Measurements from ENCODE around the gene WDR91.

WDR91 gene

DNA sequence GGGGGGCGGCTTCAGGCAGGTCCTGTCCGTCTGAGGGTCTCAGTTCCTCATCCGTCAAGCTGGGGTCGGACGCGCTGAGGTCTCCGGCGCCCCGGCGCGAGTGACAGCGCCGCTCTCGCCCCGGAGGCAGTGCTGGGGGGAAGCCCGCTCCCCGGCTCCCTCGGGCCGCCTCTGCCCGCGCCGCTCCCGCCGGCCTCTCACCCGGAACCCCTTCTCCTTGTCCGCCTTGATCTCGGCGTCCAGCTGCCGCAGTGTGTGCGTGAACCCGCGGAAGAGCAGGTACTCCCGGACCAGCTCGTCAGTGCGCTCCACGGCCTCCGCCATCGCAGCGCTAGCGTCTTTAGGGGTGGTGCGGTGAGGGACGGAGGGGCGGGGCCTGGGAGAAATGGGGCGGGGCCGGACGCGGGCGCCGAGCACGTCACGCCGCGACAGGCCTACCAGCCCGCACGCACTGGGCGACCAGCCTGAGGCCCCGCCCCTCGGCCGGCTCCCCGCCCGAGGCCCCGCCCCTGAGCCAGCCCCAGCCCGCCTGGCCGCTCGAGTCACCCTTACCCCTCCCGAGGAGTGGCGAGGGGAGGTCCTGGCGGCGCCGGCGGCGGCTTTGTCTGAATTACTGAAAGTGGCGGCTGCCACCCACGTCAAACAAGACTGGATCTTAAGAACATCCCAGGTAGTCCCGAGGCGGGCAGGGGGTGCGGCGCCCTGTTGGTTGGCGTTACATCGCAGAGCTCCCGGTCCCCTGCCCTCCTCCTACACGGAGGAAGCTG, at the start of gene WDR91:
TSS of gene WDR91 (minus strand) at position 348 of the 767 bp plus-strand sequence. CDS start at position 324, 24 bp downstream.
- peak; percentile 88 for DNase-seq (ENCODE audit: low spot score)
- peak within 1 kb of the TSS; percentile 98 for H3K27ac Mint-ChIP-seq
- H3K4me3 Mint-ChIP-seq = peak within 1 kb of the TSS; percentile 96
- H3K27me3 Mint-ChIP-seq (ENCODE audit: low read depth) = no peaks in the 10 kb centered on the region
- peaks cover 6% of the 10 kb centered on the region for H3K36me3 Mint-ChIP-seq (ENCODE audit: low read depth)
- peaks cover 28% of the 10 kb centered on the region for H3K4me1 Mint-ChIP-seq (ENCODE audit: low read depth)
- no peaks in the 10 kb centered on the region for H3K9me3 Mint-ChIP-seq

DNA sequence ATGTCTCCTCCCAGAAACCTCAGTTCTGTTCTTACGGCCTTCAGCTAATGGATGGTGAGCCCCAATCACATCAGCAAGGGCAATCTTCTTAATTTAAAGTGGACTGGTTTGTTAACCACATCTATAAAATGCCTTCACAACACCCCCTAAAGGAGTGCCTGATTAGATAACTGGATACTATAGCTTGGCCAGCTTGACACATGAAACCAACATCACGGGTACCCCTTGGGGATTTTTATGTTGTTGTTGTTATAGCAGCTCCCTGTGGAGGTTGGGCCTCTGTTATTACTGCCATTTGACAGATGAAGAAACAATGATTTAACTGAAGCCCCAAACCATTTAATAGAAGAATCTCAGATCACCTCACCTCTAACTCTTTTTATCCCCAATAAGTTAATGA, 49.1 kb upstream of the WDR91 start:
- H3K27ac Mint-ChIP-seq = no peak overlapping the region
- H3K36me3 Mint-ChIP-seq (ENCODE audit: low read depth) = no peaks in the 10 kb centered on the region
- DNase-seq (ENCODE audit: low spot score) = no peak
- H3K9me3 Mint-ChIP-seq = peaks cover 13% of the 10 kb centered on the region
- no peaks in the 10 kb centered on the region for H3K4me1 Mint-ChIP-seq (ENCODE audit: low read depth)
- H3K4me3 Mint-ChIP-seq = no peak overlapping the region
- H3K27me3 Mint-ChIP-seq (ENCODE audit: low read depth) = peaks cover under 1% of the 10 kb centered on the region

DNA sequence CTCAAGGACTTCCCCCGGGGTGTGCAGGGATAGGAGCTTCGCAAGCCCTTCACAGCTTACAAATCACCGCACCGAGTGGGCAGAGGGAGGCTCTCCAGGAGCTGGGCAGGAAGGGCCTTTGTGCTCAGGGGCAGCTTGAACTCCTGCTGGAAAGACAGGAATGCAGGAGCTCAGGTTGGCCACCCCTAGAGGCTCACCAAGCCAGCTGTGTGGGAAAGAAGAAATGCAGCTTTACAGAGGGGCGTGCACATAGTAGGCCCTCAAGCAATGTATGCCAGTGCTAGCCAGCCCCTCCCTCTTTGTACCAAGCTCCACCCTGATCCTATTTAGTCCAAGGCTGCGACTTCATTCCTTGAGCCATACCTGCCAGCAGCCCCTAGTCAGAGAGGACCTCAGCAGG, 48.4 kb upstream of the WDR91 start:
- no peaks in the 10 kb centered on the region for H3K36me3 Mint-ChIP-seq (ENCODE audit: low read depth)
- no peak overlapping the region for H3K27ac Mint-ChIP-seq
- H3K4me1 Mint-ChIP-seq (ENCODE audit: low read depth) = no peaks in the 10 kb centered on the region
- no peaks in the 10 kb centered on the region for H3K27me3 Mint-ChIP-seq (ENCODE audit: low read depth)
- no peak overlapping the region for H3K4me3 Mint-ChIP-seq
- no peak for DNase-seq (ENCODE audit: low spot score)
- peaks cover 10% of the 10 kb centered on the region for H3K9me3 Mint-ChIP-seq

DNA sequence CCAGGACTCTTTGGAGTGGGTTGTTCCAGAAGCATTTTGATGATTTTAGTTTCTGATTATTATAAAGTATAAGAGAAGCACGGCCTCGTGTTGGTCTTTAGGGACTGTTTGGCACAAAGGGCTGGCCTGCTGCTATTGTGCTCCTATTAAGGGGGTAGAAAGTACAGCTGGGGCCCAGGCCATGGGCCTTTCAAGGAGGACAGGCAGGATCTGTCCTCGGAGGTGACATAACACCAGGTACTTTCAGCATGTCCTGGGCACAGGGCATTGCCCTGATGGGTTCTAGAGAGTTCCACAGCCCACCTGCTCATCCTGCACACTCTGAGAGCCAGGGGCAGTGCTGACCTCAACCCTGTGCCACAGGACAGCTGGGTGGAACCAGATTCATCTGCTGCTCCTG, 47.3 kb upstream of the WDR91 start:
- no peaks in the 10 kb centered on the region for H3K27me3 Mint-ChIP-seq (ENCODE audit: low read depth)
- DNase-seq (ENCODE audit: low spot score) = no peak
- no peaks in the 10 kb centered on the region for H3K36me3 Mint-ChIP-seq (ENCODE audit: low read depth)
- no peaks in the 10 kb centered on the region for H3K4me1 Mint-ChIP-seq (ENCODE audit: low read depth)
- no peak overlapping the region for H3K27ac Mint-ChIP-seq
- H3K4me3 Mint-ChIP-seq = no peak overlapping the region
- H3K9me3 Mint-ChIP-seq = peaks cover 4% of the 10 kb centered on the region

DNA sequence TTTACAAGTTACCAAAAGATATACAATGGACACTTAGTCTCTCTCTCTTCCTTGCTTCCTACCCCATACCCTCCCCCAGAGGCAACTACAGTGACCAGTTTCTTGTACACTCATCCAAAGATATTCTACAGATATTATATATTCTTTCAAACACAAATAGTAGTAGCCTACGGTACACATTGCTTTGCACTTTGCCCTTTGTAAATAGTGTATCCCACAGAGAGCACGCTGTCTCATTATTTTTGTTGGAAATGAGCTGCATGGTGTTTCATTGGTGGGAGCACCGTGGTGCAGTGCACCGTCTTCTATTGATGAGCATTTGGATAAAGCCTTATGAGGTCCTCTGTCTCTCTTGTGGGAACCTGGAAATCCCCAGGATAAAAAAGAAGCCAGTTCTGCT, 46.5 kb upstream of the WDR91 start:
- Mint-ChIP-seq H3K27ac (no peak overlapping the region), H3K36me3 (ENCODE audit: low read depth) (no peaks in the 10 kb centered on the region), H3K27me3 (ENCODE audit: low read depth) (no peaks in the 10 kb centered on the region), H3K9me3 (peaks cover 4% of the 10 kb centered on the region), H3K4me1 (ENCODE audit: low read depth) (no peaks in the 10 kb centered on the region), H3K4me3 (no peak overlapping the region)
- no peak for DNase-seq (ENCODE audit: low spot score)

DNA sequence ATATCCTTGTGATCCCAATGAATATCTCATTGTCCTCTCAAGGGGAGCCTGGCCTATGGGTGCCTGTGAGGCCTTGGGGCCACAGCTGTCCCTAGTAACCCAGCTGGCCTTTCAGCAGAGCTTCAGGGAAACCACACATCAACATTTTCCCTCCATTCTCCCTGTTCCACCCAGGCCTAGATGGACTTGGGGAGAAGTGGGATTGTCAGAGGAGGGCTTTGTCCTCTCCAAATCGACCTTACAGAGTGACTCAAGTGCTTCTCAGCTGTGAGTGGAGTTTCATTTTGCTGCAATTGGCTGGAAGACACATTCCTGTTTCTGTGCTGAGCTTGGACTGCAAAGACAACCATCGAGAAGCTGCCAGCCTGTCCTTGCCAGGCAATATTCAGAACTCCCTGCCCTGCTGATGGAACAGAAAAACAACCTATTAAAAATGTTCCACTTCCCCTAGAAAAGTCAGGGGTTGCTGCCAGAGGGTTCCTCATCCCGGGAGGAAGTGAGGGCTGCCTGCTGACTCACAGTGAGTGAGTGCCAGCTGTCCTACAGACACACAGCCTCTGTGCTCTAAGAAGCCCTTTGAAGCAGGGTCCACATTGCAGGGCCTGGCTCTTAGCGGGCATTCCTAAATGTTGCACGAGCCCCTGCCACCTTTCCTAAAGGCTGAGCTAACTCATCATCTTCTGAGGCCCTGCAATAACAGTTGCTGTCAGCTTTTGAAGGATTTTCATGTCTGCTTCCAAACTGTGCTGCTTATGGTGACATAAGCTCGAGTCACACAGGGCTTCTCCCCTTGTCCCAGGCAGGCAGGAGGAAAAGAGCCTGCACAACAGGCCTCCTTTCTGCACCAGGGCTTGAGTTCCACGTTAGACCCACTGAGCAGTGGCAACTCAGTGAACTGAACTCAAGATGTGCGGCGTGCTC, 42.8 kb upstream of the WDR91 start:
- Mint-ChIP-seq H3K27ac (no peak overlapping the region), H3K36me3 (ENCODE audit: low read depth) (no peaks in the 10 kb centered on the region), H3K4me3 (no peak overlapping the region), H3K27me3 (ENCODE audit: low read depth) (no peaks in the 10 kb centered on the region), H3K9me3 (no peaks in the 10 kb centered on the region), H3K4me1 (ENCODE audit: low read depth) (peaks cover 2% of the 10 kb centered on the region)
- no peak for DNase-seq (ENCODE audit: low spot score)

DNA sequence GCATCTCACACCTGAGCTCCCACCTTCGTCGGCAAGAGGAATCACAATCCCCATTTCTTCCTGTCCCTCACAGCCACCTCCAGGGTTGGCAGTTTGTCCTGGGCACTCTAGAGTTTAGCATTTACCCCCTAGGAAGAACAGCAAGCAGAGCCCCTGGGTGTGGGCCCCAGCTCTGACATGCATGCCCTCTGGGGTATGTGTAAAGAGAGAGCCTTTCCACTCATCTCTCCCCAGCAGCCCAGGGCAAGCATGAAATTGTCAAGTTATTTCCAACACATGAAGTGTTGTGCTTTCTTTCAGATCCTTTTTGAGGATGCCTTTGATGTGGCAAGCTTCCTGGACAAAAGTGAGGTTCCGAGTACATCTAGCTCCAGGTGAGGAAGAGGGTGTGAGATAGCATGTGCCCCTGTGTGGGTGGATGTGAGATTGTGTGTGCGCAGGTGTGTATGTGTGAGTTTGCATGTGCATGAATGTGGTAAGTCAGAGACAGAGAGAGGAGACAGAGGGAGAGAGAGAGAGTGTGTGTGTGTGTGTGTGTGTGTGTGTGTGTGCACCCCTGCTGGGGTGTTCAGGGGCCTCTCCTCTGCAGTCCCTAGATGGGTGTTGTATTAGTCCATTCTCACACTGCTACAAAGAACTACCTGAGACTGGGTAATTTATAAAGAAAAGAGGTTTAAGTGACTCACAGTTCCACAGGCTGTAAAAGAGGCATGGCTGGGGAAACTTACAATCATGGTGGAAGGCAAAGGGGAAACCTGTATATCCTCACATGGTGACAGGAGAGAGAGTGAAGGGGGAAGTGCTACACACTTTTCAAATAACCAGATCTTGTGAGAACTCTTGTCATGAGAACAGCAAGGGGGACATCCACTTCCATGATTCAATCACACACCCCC, 40.4 kb upstream of the WDR91 start:
- Mint-ChIP-seq H3K9me3 (no peaks in the 10 kb centered on the region), H3K4me1 (ENCODE audit: low read depth) (peaks cover 2% of the 10 kb centered on the region), H3K4me3 (no peak overlapping the region), H3K27me3 (ENCODE audit: low read depth) (no peaks in the 10 kb centered on the region), H3K36me3 (ENCODE audit: low read depth) (no peaks in the 10 kb centered on the region), H3K27ac (no peak overlapping the region)
- no peak for DNase-seq (ENCODE audit: low spot score)

DNA sequence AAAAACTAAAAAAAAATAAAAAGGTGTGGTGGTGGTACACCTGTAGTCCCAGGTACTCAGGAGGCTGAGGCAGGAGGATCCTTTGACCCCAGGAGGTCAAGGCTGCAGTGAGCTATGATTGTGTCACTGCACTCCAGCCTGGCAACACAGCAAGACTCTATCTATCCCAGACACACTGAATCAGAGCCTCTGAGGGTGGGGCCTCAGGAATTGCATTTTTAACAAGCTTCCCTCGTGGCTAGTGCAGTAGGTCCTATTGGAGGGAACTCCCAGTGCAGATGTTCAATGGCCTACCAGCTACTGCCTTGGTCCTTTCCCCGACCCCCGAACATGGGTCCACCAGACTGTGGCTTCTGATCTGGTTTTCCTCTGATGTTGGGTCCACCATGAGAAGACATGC, 37.2 kb upstream of the WDR91 start:
- H3K27me3 Mint-ChIP-seq (ENCODE audit: low read depth) = no peaks in the 10 kb centered on the region
- no peak overlapping the region for H3K4me3 Mint-ChIP-seq
- no peak overlapping the region for H3K27ac Mint-ChIP-seq
- no peaks in the 10 kb centered on the region for H3K36me3 Mint-ChIP-seq (ENCODE audit: low read depth)
- no peaks in the 10 kb centered on the region for H3K9me3 Mint-ChIP-seq
- H3K4me1 Mint-ChIP-seq (ENCODE audit: low read depth) = peaks cover 2% of the 10 kb centered on the region
- DNase-seq (ENCODE audit: low spot score) = no peak

DNA sequence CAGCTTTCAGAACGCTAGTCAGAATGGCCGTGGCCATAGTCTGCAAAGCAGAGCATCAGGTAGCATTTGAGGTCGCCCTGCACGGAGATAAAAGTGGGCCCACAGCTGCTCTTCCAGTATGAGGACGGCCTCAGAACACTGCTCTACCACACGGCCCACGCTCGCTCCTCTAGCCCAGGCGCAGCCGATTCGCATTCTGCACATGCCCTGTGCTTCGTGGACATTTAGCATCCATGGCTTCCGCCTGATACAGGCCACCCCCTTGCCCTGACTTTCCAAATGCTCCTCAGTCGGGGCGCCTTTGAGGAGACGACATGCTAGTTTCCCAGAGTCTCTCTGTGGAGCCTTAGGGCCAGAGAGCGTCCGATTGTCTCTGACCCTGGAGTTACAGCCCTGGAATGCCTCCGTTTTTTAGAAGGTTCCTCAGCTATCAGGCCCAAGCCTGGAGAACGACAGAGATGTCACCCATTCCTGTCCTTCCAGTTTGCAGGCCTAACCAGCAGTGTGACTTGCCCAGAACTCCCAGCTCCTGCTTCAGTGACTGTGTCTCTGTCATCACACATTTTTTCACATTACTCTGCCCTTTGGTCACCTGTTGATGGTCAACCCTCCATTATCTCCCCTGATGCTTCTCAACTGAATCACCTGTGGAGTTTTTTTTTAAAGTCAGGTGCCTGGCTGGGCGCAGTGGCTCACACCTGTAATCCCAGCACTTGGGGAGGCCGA, 36.6 kb upstream of the WDR91 start:
- H3K4me1 Mint-ChIP-seq (ENCODE audit: low read depth) = peaks cover 2% of the 10 kb centered on the region
- H3K27ac Mint-ChIP-seq = no peak overlapping the region
- H3K9me3 Mint-ChIP-seq = no peaks in the 10 kb centered on the region
- no peak for DNase-seq (ENCODE audit: low spot score)
- no peaks in the 10 kb centered on the region for H3K36me3 Mint-ChIP-seq (ENCODE audit: low read depth)
- H3K27me3 Mint-ChIP-seq (ENCODE audit: low read depth) = no peaks in the 10 kb centered on the region
- no peak overlapping the region for H3K4me3 Mint-ChIP-seq

DNA sequence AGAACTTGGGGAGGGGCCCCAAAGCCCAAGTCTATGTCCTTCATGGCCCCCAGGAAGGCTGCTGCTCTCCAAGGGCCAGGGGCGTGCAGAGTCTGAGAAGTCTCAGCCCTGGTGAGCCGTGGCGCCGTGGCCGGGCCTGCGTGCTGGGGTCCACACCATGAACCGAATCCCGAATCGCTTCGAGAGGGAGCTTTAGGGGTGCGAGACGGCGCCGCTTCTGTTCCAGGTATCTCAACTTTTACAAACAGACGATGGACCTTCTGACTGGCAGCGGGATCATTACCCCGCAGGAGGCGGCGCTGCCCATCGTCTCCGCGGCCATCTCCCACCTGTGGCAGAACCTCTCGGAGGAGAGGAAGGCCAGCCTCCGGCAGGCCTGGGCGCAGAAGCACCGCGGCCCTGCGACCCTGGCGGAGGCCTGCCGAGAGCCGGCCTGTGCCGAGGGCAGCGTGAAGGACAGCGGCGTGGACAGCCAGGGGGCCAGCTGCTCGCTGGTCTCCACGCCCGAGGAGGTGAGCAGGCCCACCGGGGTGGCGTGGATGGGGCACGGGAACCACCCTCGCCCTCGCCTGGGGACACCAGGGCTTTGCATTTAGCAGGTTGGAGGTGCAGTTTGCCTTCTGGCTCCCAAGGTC, 35.0 kb upstream of the WDR91 start:
- no peak for DNase-seq (ENCODE audit: low spot score)
- Mint-ChIP-seq H3K4me1 (ENCODE audit: low read depth) (no peaks in the 10 kb centered on the region), H3K9me3 (no peaks in the 10 kb centered on the region), H3K27ac (no peak overlapping the region), H3K4me3 (no peak overlapping the region), H3K36me3 (ENCODE audit: low read depth) (no peaks in the 10 kb centered on the region), H3K27me3 (ENCODE audit: low read depth) (peaks cover 9% of the 10 kb centered on the region)

DNA sequence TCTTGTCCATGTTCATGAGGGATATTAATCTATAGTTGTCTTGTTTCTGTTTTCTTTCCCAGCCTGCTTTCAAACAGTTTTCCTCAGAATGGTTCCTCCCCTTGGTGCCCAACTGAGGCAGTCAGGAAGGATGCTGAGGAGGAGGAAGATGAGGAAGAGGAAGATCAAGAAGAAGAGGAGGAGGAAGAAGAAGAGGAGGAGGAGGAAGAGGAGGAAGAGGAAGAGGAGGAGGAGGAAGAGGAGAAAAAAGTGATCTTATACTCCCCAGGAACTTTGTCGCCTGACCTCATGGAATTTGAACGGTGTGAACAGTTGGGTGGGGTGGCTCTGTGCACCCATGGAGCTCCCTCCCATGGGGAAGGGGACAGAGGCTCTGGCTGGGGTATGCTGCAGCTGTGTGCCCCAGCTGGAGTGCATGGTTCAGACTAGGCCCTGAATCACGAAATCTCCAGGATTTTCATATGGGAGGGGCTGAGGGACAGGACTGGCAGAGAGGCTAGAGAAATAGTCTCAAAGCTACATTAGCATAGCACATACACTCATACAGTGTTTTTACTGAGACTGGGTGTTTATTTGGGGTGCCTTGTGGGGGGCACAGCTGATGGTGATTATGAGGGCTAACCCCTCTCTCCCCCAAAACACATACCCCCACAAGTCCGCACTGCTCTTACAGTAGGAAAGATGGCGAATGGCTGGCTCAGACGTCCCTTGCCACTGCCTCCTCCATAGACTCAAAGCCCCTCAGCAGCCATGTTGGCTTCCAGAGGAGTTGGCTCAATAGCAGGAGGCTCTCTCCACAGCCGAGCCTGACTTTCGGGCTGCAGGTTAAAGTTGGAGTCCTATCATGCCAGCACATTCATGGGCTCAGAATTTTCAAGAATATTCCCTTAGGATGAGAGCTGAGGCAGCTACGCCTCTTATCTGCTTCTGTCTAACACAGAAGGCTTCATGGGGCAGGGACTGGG, 34.2 kb upstream of the WDR91 start:
- Mint-ChIP-seq H3K36me3 (ENCODE audit: low read depth) (no peaks in the 10 kb centered on the region), H3K27me3 (ENCODE audit: low read depth) (peaks cover 9% of the 10 kb centered on the region), H3K27ac (no peak overlapping the region), H3K9me3 (no peaks in the 10 kb centered on the region), H3K4me3 (no peak overlapping the region), H3K4me1 (ENCODE audit: low read depth) (no peaks in the 10 kb centered on the region)
- DNase-seq (ENCODE audit: low spot score) = no peak

DNA sequence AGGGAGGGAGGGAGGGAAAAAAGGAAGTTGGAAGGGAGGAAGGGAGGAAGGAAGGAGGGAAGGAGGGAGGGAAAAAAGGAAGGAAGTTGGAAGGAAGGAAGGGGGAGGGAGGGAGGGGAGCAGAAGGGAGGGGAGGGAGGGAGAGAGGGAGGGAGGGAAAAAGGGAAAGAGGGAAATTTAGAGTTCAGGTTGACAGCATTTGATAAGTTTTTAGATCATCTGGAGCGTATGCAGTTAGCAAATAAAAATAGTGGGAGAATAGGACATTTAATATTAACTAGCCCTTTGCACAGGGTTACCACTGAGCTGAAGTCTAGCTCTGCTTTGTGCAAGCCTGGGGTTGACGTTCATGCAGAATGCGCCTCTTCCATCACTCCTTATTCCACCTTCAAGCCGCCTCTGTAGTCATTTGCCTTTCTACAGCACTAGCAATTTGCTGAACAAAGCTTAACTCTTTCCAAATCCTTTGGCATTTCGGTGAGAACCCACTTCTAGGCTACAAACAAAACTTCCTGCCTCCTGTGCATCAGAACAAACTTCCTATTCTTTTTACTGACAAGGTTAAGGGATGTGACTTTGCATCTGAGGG, 30.9 kb upstream of the WDR91 start:
- no peaks in the 10 kb centered on the region for H3K4me1 Mint-ChIP-seq (ENCODE audit: low read depth)
- no peak overlapping the region for H3K27ac Mint-ChIP-seq
- peaks cover 9% of the 10 kb centered on the region for H3K27me3 Mint-ChIP-seq (ENCODE audit: low read depth)
- no peaks in the 10 kb centered on the region for H3K9me3 Mint-ChIP-seq
- no peak for DNase-seq (ENCODE audit: low spot score)
- H3K36me3 Mint-ChIP-seq (ENCODE audit: low read depth) = no peaks in the 10 kb centered on the region
- H3K4me3 Mint-ChIP-seq = no peak overlapping the region
